ENCODE measurements around the gene HEATR9.
A peak's percentile ranks its signal among the peaks of the same experiment; 100 is the strongest.

The HEATR9 gene

GRCh38 chr17:35866341-35866950, 2.2 kb downstream of the HEATR9 start:
- DNase-seq (ENCODE audit: low read depth in 2 of 2, low spot score in 1 of 2): no peak

GRCh38 chr17:35865412-35866340, 3.0 kb downstream of the HEATR9 start:
- no peak for DNase-seq (ENCODE audit: low read depth in 2 of 2, low spot score in 1 of 2)

- DNase-seq (ENCODE audit: low read depth in 2 of 2, low spot score in 1 of 2): no peak
These were observed 3.8 kb downstream of the HEATR9 start for GRCh38 chr17:35864853-35865252.

GRCh38 chr17:35856603-35857002, 12.1 kb downstream of the HEATR9 start:
- no peak for DNase-seq (ENCODE audit: low read depth in 2 of 2, low spot score in 1 of 2)

- no peak for DNase-seq (ENCODE audit: low read depth in 2 of 2, low spot score in 1 of 2)
These were observed 12.7 kb downstream of the HEATR9 start for GRCh38 chr17:35855965-35856364.

- peak in 1 of 2 donors; percentile 27 for DNase-seq (ENCODE audit: low read depth in 2 of 2, low spot score in 1 of 2)
These were observed 19.0 kb downstream of the HEATR9 start for GRCh38 chr17:35849469-35850348.

GRCh38 chr17:35847633-35848373, 20.9 kb downstream of the HEATR9 start:
- DNase-seq (ENCODE audit: low read depth in 2 of 2, low spot score in 1 of 2): no peak

- DNase-seq (ENCODE audit: low read depth in 2 of 2, low spot score in 1 of 2): no peak
These were observed 21.7 kb downstream of the HEATR9 start for GRCh38 chr17:35847006-35847405.

GRCh38 chr17:35846055-35846809, 22.5 kb downstream of the HEATR9 start:
- DNase-seq (ENCODE audit: low read depth in 2 of 2, low spot score in 1 of 2): no peak

GRCh38 chr17:35844547-35844946, 24.1 kb downstream of the HEATR9 start:
- no peak for DNase-seq (ENCODE audit: low read depth in 2 of 2, low spot score in 1 of 2)

GRCh38 chr17:35843698-35844097, 25.0 kb downstream of the HEATR9 start:
- DNase-seq (ENCODE audit: low read depth in 2 of 2, low spot score in 1 of 2): no peak

GRCh38 chr17:35842239-35842638, 26.5 kb downstream of the HEATR9 start:
- no peak for DNase-seq (ENCODE audit: low read depth in 2 of 2, low spot score in 1 of 2)

GRCh38 chr17:35841505-35841904, 27.2 kb downstream of the HEATR9 start:
- DNase-seq (ENCODE audit: low read depth in 2 of 2, low spot score in 1 of 2): no peak

GRCh38 chr17:35841101-35841500, 27.6 kb downstream of the HEATR9 start:
- DNase-seq (ENCODE audit: low read depth in 2 of 2, low spot score in 1 of 2): no peak

GRCh38 chr17:35825206-35825605, 43.5 kb downstream of the HEATR9 start:
- no peak for DNase-seq (ENCODE audit: low read depth in 2 of 2, low spot score in 1 of 2)

GRCh38 chr17:35821308-35821707, 47.4 kb downstream of the HEATR9 start:
- DNase-seq (ENCODE audit: low read depth in 2 of 2, low spot score in 1 of 2): no peak

- DNase-seq (ENCODE audit: low read depth in 2 of 2, low spot score in 1 of 2): no peak
These were observed 49.2 kb downstream of the HEATR9 start for GRCh38 chr17:35819455-35819854.

- no peak for DNase-seq (ENCODE audit: low read depth in 2 of 2, low spot score in 1 of 2)
These were observed 51.5 kb downstream of the HEATR9 start for GRCh38 chr17:35817196-35817595.

- no peak for DNase-seq (ENCODE audit: low read depth in 2 of 2, low spot score in 1 of 2)
These were observed 52.0 kb downstream of the HEATR9 start for GRCh38 chr17:35816723-35817122.

GRCh38 chr17:35812456-35812855, 56.2 kb downstream of the HEATR9 start:
- no peak for DNase-seq (ENCODE audit: low read depth in 2 of 2, low spot score in 1 of 2)
